HG03159 (cell line): ENCODE results near the gene CLCA2.

Source experiments
- ATAC-seq: cut with Tn5 transposase; IDR thresholded peaks from one replicate; pipeline ENCODE4 v1.9.1; 2021; ENCODE audit warnings: mild to moderate bottlenecking, moderate library complexity; ENCODE audit not compliant: unreplicated experiment

CLCA2 gene

DNA sequence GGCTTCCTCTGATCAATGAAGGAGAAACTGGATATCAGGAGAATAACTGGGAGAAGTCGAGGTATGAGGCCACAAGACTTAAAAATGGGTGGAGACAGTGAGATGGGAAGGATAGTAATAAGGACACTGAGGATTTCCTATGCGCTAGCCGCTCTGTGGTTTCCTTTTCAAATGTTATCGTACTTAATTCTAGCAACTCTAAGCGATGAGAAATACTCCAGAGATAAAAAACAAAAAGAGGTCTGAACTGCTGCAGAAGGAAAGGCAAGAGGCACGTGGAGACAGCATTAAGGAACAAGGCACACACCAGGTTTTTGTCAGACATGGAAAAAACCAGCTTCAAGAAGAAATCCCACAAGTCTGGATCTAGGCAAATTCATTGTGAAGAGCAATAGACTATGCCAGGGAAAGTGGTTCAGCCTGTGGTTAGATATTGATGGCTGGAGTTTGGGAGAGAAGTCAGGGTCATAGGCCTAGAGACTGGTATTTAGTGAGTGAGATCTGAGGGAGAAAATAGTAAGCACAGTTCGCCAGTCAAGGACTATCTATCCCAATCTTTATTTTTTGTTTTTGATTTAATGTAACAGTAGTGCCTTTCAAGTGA is 5.3 kb downstream of the CLCA2 start:
- ATAC-seq = no peak

GRCh38 chr1:86429835-86430234 is 5.9 kb downstream of the CLCA2 start:
- ATAC-seq = no peak

- ATAC-seq = no peak
Measured at GRCh38 chr1:86430376-86430775, 6.4 kb downstream of the CLCA2 start.

DNA sequence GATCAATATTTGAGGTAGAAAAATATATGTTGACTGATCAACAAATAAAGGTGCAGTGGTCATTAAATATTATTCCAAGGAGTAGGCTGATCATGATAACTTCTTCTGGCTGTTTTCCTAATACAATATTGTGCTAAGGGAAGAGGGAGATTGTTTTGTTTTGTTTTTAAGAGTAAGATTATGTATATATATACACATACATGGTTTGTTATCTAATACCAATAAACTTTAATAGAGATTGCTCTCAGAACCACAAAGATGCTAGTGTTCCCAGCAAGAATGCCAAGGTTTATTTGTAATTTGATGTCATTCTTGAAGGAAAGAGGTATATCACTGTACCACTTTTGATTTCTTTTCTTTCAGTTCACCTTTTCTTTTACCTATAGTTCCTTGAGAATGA is 10.1 kb downstream of the CLCA2 start:
- ATAC-seq = no peak

DNA sequence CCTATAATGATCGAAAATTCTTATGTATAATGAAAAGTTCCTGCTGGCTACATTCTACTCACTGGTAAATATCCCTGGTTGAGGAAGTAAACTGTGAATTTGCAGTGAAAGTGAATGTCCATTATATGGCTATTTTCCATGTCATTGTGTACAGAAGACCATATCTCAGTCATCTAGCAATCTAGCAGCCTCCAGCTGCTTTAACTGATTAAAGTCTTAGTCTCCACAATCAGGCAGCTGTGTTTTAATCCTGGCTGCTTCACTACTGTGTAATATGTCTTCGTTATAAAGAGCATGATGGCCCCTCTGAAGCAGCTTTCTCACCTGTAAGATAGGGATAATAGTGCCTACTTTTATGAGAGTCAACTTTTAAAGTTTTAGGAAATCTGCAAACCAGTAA is 11.4 kb downstream of the CLCA2 start:
- no peak for ATAC-seq

DNA sequence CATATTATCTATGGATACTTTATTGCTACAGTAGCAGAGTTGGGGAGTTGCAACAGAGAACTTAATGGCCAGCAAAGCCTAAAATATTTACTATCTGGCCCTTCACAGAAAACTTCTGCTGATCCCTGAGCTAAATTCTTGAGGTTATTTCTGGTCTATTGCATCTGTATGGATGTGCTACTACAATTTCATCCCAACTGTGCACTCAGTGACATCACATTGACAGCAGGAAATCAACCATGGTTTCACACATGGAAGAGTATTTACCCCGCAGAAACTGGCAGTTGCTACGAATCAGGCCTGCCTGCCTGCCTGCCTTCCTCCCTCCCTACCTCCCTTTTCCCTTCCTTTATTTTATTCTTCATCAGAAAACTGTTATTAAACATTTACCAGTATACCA is 12.1 kb downstream of the CLCA2 start:
- no peak for ATAC-seq

GRCh38 chr1:86441581-86441980 is 17.6 kb downstream of the CLCA2 start:
- ATAC-seq = no peak

DNA sequence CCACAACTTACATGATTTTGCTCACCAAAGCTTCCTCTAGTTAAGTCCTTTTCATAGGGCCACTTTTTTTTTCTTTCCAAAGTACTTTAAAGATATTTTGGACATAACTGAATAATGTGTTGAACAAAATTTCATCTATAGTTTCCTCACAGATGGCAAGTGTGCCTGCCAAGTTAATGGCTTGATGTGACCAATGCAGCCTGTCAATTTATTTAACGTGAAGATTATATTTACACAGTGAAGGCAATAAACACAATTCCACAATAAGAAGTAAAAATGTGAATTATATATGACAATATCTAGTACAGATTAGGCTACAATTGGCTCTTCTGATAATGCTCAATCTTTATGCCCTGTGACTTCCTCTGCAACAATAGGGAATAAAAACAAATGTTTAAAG is 18.0 kb downstream of the CLCA2 start:
- no peak for ATAC-seq

DNA sequence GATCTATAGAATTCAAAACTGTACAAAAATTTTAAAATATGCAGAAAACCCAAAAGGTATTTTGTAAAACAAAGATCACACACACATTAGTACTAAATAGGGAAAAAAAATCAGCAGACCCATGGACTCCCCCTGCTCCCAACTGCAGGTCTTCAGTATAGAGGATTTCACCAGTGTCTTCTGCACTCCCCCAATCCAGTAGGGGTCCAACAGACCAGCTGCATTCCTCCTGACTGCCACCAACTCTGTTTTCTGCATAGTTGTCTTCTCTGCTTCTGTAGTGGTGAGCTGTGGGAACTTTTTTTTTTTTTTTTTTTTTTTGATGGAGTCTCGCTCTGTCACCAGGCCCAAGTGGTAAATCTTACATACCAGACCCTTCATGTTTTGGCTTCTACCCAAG is 21.9 kb downstream of the CLCA2 start:
- ATAC-seq = no peak

DNA sequence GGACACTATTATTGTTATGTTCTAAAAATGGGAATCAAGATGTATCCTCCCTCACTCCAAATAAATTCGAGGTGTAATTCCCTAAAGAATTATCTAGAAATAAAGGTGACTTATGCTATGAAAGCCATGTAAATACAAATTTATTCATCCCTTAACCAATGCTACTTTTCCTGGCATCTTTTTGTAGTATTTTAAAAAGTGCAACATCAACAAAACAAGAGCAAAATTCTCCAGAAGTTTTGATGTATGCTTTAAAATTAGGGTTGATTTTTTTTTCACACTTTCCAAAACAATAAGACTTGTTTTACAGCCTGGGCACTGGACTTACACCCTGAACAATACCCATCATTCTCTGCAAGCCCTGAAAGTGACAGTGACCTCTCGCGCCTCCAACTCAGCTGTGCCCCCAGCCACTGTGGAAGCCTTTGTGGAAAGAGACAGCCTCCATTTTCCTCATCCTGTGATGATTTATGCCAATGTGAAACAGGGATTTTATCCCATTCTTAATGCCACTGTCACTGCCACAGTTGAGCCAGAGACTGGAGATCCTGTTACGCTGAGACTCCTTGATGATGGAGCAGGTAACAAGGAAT is 23.3 kb downstream of the CLCA2 start:
- ATAC-seq = no peak

DNA sequence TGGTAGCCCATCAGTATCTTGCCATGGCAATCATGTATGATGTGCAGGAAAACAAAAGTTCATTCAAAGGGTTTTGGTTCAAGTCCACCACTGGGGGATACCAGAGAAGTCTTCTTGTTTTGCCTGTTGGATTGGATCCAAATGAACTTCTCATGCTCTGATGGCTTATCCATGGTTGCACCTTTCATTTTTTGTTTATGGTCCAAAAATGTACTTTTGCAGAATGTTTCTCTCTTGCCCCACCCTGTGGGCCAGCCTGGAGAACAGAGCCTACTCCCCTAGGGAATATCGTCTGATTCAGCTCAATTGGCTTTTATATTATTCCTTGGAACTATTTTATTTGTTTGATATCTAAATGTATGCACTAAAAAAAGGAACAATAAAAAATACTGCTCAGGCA is 24.7 kb downstream of the CLCA2 start:
- no peak for ATAC-seq

GRCh38 chr1:86449103-86449502 is 25.1 kb downstream of the CLCA2 start:
- no peak for ATAC-seq

- ATAC-seq = no peak
Measured at GRCh38 chr1:86450847-86451246, 26.9 kb downstream of the CLCA2 start.

GRCh38 chr1:86453664-86454063 is 29.7 kb downstream of the CLCA2 start:
- ATAC-seq = no peak

GRCh38 chr1:86455073-86455472 is 31.1 kb downstream of the CLCA2 start:
- no peak for ATAC-seq

- ATAC-seq = no peak
Measured at GRCh38 chr1:86460998-86461397, 37.0 kb downstream of the CLCA2 start.

DNA sequence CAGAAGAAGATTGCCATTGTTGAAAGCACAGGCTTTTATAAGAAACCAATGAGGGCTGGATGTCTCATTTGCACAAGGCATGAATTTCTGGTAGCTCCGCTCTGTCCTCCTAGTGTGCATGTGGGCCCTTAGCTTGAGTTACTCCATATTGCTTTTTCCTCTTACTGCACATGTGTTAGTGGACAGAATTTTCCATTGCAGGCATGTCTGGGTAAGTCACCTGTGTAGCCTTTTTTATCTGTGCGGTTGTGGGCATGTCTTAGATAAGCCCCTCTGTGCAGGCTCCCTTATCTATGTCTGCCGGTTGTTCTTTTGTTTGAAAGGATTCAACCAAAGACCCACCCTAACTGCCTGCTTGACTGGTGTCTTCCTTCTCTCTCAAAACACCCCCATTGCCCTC is 37.5 kb downstream of the CLCA2 start:
- ATAC-seq = no peak

DNA sequence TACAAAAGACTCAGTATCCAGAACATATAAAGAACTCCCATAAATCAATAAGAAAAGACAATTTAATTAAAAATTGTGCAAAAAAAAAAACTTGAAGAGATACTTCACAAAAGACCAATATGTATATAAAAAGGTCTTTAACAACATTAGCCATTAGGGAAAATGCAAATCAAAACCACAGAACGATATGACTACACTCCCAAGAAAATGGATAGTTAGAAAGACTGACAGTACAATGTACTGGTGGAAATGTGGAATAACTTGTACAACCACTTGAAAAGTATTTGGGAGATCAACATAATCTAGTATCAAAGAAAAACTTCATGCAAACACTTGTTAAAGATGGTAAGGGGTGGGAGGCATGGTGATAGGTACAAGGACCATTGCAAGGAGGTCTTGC is 40.8 kb downstream of the CLCA2 start:
- no peak for ATAC-seq

GRCh38 chr1:86466109-86466844 is 42.3 kb downstream of the CLCA2 start:
- no peak for ATAC-seq

DNA sequence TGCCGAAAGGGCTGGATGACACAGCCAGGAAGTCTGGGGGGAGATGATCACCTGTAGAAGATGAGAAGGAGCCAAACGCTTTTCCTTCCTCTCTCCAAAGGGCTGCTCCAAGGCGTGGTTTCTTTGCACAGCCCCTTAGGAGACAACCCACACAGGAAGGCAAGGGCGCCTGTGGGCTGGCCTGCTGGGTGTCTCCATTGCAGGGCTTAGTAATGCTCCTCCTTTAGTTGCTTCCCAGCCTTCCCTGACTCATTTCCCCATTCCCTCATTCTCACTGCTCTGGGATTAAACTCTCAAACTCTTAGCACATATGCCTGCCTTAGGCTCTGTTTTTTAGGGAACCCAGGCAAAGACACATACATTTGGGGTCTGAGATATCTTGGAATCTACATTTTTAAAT is 43.0 kb downstream of the CLCA2 start:
- ATAC-seq = no peak

GRCh38 chr1:86468501-86468977 is 44.6 kb downstream of the CLCA2 start, which contains the start of gene CLCA1:
TSS of gene CLCA1 (plus strand) at chr1:86468927. CDS start at chr1:86468972, 45 bp downstream.
- no peak for ATAC-seq

DNA sequence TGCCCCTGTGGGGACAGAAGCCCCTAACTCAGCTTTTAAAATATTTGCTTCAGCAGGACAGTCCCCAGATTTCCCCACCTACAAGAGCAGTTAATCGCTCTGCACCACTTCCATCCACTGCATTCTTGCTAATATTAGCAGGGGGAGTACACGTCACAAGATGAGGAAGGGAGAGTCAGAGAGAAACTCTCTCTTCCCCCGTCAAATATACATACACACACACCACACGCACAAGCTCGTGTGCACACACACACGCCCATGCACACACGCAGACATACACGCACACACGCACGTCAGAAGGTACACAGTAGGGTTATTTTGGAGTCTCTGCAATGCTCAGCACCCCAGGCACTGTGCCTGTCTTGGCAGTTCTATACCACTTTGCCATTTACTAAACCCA is 46.9 kb downstream of the CLCA2 start:
- no peak for ATAC-seq
